Gastrocnemius medialis (tissue), 4 donors: ENCODE measurements around the gene AIG1. TPM values are rescaled to one million over a fixed set of nuclear protein-coding genes. Genes with fewer than 3 reads are reported as not detected.
"Not testable (repeated sequence)": the region's sequence is repeated elsewhere in the genome, so short reads cannot be mapped to it uniquely, and the experiment has no call there.

Experiments used
- ATAC-seq, 2 donors: fragments of 150-250 bp; one replicate each; pipeline ENCODE4 v1.9.1; 2016
- DNase-seq, 2 donors: peaks; one replicate each; pipeline ENCODE4 v3.0.0-alpha.2; 2019
- H3K27ac ChIP-seq, 4 donors: fragments of 200-600 bp; sonication (generic); 1 replicate in 1 of 4; 2 replicates in 3 of 4; pipeline ENCODE4 v1.5.1; 2016 to 2018; ENCODE audit warnings: mild to moderate bottlenecking in 2 of 4, moderate library complexity in 1 of 4
- H3K27me3 ChIP-seq, 3 donors: fragments of 200-600 bp; sonication (generic) in 2 of 3; 1 replicate in 1 of 3; 2 replicates in 2 of 3; pipeline versions ENCODE4 v1.5.1 to v1.6.0; 2016 to 2019; ENCODE audit warnings: mild to moderate bottlenecking in 1 of 3, moderate library complexity in 1 of 3
- H3K36me3 ChIP-seq, 2 donors: fragments of 200-600 bp; sonication (generic) in 1 of 2; one replicate each; pipeline ENCODE4 v1.5.1; 2017 to 2018
- H3K4me1 ChIP-seq, 2 donors: fragments of 200-600 bp; sonication (generic) in 1 of 2; one replicate each; pipeline ENCODE4 v1.5.1; 2016 to 2017; ENCODE audit warnings: mild to moderate bottlenecking in 2 of 2
- H3K4me3 ChIP-seq, 4 donors: fragments of 200-600 bp; sonication (generic) in 3 of 4; 1 replicate in 1 of 4; 2 replicates in 3 of 4; pipeline ENCODE4 v1.5.1; 2016 to 2019; ENCODE audit warnings: mild to moderate bottlenecking in 2 of 4
- H3K9me3 ChIP-seq, 3 donors: fragments of 200-600 bp; sonication (generic) in 2 of 3; 1 replicate in 1 of 3; 2 replicates in 2 of 3; pipeline ENCODE4 v1.5.1; 2016 to 2019
- POLR2A ChIP-seq, 2 donors: fragments of 450-650 bp; IDR thresholded peaks; one replicate each; pipeline ENCODE4 v1.6.1; 2017; ENCODE audit warnings: antibody characterized with exemption in 2 of 2, mild to moderate bottlenecking in 2 of 2, moderate library complexity in 2 of 2
- in situ Hi-C, 4 donors: fragments of 200-750 bp; cut with MboI; loops; one replicate each; pipeline versions ENCODE4 v1.15.0 to v1.8.0; 2017; ENCODE audit warnings: low sequenced_read_pairs in 4 of 4
- intact Hi-C: fragments of 100-400 bp; cut with DNase I; formaldehyde crosslinking; loops from one replicate; pipeline ENCODE4 v1.15.1; 2023; ENCODE audit warnings: low total_unique reads
- total RNA-seq, 4 donors: library from RNA; depleted of rRNA; stranded (reverse); fragments of >200 nt; gene quantifications; one replicate each; pipeline versions ENCODE4 v1.1.0 to v1.2.3, GENCODE V29; 2016
- TF ChIP-seq, protein P1 (sequence below), 5 experiments: fragments of 450-650 bp in 3 of 5; fragments of 200-600 bp in 2 of 5; sonication (generic) in 2 of 5; IDR thresholded peaks in 4 of 5; conservative IDR thresholded peaks in 1 of 5; 1 replicate in 4 of 5; 2 replicates in 1 of 5; pipeline ENCODE4 v1.5.1; 2016 to 2019; ENCODE audit warnings: antibody characterized with exemption in 5 of 5, mild to moderate bottlenecking in 3 of 5, moderate library complexity in 3 of 5

The AIG1 gene
- total RNA-seq, 4 donors from 2014 or later = 5.3 to 10.3 (median 5.7) TPM

DNA sequence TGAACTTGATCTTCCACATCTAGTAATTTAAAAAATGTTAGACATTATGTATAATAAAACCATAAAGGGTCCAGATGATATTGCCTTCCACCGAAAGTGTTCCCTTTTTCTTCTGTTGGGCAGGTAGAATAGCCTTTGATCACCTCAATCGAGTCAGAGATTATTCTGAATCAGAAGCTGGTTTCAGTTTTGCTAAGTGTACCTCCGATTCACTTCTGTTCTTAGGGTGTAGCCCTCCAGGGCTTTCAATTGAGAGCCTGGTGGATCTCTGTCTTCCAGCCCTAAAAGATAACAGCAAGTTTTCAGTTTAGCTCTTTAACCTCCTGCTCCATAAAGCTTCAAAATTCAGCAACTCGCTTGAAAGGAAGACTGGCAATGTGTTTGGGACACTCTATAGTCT is 21.1 kb upstream of the AIG1 start:
- intact Hi-C loops (no loop called here), in situ Hi-C loops (no loop called here)
- H3K4me1 ChIP-seq = no peaks in the 10 kb centered on the region
- DNase-seq = no peak
- no peak for TF ChIP-seq POLR2A (IDR thresholded peaks at IDR 0.05)
- TF ChIP-seq, protein P1, sequence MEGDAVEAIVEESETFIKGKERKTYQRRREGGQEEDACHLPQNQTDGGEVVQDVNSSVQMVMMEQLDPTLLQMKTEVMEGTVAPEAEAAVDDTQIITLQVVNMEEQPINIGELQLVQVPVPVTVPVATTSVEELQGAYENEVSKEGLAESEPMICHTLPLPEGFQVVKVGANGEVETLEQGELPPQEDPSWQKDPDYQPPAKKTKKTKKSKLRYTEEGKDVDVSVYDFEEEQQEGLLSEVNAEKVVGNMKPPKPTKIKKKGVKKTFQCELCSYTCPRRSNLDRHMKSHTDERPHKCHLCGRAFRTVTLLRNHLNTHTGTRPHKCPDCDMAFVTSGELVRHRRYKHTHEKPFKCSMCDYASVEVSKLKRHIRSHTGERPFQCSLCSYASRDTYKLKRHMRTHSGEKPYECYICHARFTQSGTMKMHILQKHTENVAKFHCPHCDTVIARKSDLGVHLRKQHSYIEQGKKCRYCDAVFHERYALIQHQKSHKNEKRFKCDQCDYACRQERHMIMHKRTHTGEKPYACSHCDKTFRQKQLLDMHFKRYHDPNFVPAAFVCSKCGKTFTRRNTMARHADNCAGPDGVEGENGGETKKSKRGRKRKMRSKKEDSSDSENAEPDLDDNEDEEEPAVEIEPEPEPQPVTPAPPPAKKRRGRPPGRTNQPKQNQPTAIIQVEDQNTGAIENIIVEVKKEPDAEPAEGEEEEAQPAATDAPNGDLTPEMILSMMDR (IDR thresholded peaks at IDR 0.05 in 4 of 5, conservative IDR thresholded peaks at IDR 0.05 in 1 of 5) = no peak
- no peak for ATAC-seq
- H3K27me3 ChIP-seq = no peaks in the 10 kb centered on the region
- no peaks in the 10 kb centered on the region for H3K36me3 ChIP-seq
- no peak overlapping the region for H3K4me3 ChIP-seq
- no peak overlapping the region for H3K27ac ChIP-seq
- H3K9me3 ChIP-seq = no peaks in the 10 kb centered on the region

DNA sequence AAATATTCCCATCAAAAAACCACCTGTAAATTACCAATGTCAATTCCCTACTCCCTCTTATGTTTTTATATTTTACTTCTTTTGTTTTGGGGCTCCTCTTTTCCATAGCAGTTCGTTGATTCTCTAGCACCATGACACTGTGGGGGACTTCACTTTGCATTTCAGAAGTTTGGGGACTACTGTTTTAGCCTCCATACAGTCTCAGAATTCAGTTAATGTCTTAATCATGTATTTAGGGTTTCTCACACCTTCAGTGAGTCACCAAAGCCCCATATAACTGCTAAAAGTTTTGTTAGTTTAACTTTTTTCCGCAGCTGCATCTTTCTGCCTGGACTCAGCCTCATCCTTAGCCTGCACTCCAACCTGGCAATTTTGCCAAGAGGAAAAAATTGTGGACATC is 20.7 kb upstream of the AIG1 start:
- in situ Hi-C loops (no loop called here), intact Hi-C loops (no loop called here)
- no peak overlapping the region for H3K4me3 ChIP-seq
- H3K36me3 ChIP-seq = no peaks in the 10 kb centered on the region
- H3K27ac ChIP-seq = no peak overlapping the region
- DNase-seq (no peak), ATAC-seq (no peak)
- no peaks in the 10 kb centered on the region for H3K9me3 ChIP-seq
- no peaks in the 10 kb centered on the region for H3K4me1 ChIP-seq
- H3K27me3 ChIP-seq = no peaks in the 10 kb centered on the region
- TF ChIP-seq, protein P1 (IDR thresholded peaks at IDR 0.05 in 4 of 5, conservative IDR thresholded peaks at IDR 0.05 in 1 of 5) = no peak
- no peak for TF ChIP-seq POLR2A (IDR thresholded peaks at IDR 0.05)

DNA sequence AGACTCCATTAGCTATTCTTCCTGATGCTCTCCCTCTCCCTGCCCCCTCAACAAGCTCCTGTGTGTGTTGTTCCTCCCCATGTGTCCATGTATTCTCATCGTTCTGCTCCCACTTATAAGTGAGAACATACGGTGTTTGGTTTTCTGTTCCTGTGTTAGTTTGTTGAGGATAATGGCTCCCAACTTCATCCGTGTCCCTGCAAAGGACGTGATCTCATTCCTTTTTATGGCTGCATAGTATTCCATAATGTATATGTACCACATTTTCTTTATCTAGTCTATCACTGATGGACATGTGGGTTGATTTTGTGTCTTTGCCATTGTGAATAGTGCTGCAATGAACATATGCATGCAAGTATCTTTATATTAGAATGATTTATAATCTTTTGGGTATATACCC is 16.3 kb upstream of the AIG1 start:
- intact Hi-C loops, H3K27ac ChIP-seq, H3K27me3 ChIP-seq, H3K36me3 ChIP-seq, H3K4me1 ChIP-seq, in situ Hi-C loops, H3K9me3 ChIP-seq, ATAC-seq, H3K4me3 ChIP-seq, DNase-seq: not testable (repeated sequence)

DNA sequence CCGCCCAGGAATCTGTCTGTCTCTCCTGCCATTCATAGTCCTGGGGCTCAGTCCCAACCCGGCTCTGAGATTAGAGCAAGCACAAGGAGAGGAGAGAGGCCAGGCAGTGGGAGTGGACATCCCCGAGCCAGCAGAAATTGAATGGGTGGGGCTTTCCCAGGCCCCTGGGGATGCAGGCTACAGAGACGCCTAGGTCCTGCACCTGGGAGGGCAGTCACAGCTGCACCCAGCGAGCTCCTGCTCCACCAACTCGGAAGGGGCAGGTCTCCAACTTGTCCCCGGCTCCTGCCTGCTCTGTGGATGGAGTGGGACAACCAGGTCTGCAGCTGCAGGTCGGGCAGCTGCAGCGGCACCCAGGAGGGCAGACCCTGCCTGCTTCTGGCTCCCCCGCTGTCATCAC is 11.1 kb upstream of the AIG1 start:
- TF ChIP-seq POLR2A (IDR thresholded peaks at IDR 0.05) = no peak
- TF ChIP-seq, protein P1 (IDR thresholded peaks at IDR 0.05 in 4 of 5, conservative IDR thresholded peaks at IDR 0.05 in 1 of 5) = no peak
- Histone ChIP-seq H3K4me3 (no peak overlapping the region), H3K9me3 (no peaks in the 10 kb centered on the region), H3K27me3 (no peaks in the 10 kb centered on the region), H3K36me3 (no peaks in the 10 kb centered on the region), H3K27ac (no peak overlapping the region), H3K4me1 (no peaks in the 10 kb centered on the region)
- intact Hi-C loops = no loop called here
- no peak for DNase-seq
- no peak for ATAC-seq
- in situ Hi-C loops = loop anchor here in 1 of 4 donors (10.0 kb wide), 1 partner anchor 105 kb away; the partner anchor contains the start of gene HIVEP2

DNA sequence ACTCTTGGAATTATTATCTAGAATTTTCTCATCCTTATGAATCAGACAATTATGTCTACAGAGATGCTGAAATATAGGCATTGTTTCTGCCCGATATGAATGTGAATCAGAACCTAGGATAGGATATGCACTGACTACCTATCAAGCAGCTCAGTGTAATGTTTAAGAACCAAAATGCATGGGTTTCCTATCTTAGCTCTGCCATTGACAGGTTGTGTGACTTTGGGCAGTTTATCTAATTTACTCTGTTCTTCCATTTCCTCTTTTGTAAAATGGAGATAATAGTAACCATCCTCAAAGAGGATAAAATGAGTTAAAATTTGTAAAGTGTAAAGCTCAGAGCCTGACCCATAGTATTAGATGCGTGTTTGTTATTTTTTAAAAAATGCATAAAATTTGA is 10.2 kb upstream of the AIG1 start:
- H3K4me1 ChIP-seq = no peaks in the 10 kb centered on the region
- H3K36me3 ChIP-seq = no peaks in the 10 kb centered on the region
- intact Hi-C loops = no loop called here
- no peaks in the 10 kb centered on the region for H3K27me3 ChIP-seq
- H3K9me3 ChIP-seq = no peaks in the 10 kb centered on the region
- ATAC-seq (no peak), DNase-seq (no peak)
- no peak overlapping the region for H3K27ac ChIP-seq
- no peak overlapping the region for H3K4me3 ChIP-seq
- TF ChIP-seq, protein P1 (IDR thresholded peaks at IDR 0.05 in 4 of 5, conservative IDR thresholded peaks at IDR 0.05 in 1 of 5) = no peak
- no peak for TF ChIP-seq POLR2A (IDR thresholded peaks at IDR 0.05)
- in situ Hi-C loops = loop anchor here in 1 of 4 donors (10.0 kb wide), 1 partner anchor 106 kb away; the partner anchor contains the start of gene HIVEP2
